ENCODE data around the gene PLPPR5.

GRCh38 chr1:99005537-99005942 is 879 bp upstream of the PLPPR5 start:
- TF ChIP-seq EP300 (IDR thresholded peaks at IDR 0.05) (no peak), POLR2A (IDR thresholded peaks at IDR 0.05) (no peak)

Data from gastroesophageal sphincter (tissue), 2 donors.